Adipose tissue (tissue), 3 donors: ENCODE measurements around the gene PIGN. TPM values are rescaled to one million over a fixed set of nuclear protein-coding genes. Genes with fewer than 3 reads are reported as not detected.

ENCODE experiments used
- H3K27ac ChIP-seq: one replicate; pipeline ENCODE4 v1.5.1; 2013; ENCODE audit warnings: low read depth, low read length
- WGBS, 3 donors: extraction: QIAGEN DNeasy Blood & Tissue Kit; methylation state at CpG; one replicate each; pipeline ENCODE4 v1.1.7; 2013; 5-methylcytosine and 5-hydroxymethylcytosine counted together
- polyA plus RNA-seq, 3 donors: library from polyadenylated mRNA; stranded (reverse); fragments of 200-250 nt; gene quantifications; one replicate each; pipeline ENCODE4 v1.2.3, GENCODE V29; 2013
- donor health status: healthy with polysubstance abuse.
- donor health status: Bipolar disorder and iron deficiency.
- donor health status: healthy.

PIGN gene, protein sequence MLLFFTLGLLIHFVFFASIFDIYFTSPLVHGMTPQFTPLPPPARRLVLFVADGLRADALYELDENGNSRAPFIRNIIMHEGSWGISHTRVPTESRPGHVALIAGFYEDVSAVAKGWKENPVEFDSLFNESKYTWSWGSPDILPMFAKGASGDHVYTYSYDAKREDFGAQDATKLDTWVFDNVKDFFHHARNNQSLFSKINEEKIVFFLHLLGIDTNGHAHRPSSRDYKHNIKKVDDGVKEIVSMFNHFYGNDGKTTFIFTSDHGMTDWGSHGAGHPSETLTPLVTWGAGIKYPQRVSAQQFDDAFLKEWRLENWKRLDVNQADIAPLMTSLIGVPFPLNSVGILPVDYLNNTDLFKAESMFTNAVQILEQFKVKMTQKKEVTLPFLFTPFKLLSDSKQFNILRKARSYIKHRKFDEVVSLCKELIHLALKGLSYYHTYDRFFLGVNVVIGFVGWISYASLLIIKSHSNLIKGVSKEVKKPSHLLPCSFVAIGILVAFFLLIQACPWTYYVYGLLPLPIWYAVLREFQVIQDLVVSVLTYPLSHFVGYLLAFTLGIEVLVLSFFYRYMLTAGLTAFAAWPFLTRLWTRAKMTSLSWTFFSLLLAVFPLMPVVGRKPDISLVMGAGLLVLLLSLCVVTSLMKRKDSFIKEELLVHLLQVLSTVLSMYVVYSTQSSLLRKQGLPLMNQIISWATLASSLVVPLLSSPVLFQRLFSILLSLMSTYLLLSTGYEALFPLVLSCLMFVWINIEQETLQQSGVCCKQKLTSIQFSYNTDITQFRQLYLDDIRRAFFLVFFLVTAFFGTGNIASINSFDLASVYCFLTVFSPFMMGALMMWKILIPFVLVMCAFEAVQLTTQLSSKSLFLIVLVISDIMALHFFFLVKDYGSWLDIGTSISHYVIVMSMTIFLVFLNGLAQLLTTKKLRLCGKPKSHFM
- polyA plus RNA-seq: 1 to 10 TPM; 5.9 to 9.4 (median 8.0) TPM

GRCh38 chr18:62186774-62187542 lies at the start of gene PIGN, which contains the start of gene RELCH:
PIGN (minus strand) TSS chr18:62187056; CDS start chr18:62161353, 25,703 bp downstream.
RELCH (plus strand) TSS chr18:62187255; CDS start chr18:62187506, 251 bp downstream.
- no peak within 1 kb of the TSS for H3K27ac ChIP-seq
- 0 to 1% (median 0%) methylated on average over 55 of the region's 55 CpGs for WGBS, 3 donors

DNA sequence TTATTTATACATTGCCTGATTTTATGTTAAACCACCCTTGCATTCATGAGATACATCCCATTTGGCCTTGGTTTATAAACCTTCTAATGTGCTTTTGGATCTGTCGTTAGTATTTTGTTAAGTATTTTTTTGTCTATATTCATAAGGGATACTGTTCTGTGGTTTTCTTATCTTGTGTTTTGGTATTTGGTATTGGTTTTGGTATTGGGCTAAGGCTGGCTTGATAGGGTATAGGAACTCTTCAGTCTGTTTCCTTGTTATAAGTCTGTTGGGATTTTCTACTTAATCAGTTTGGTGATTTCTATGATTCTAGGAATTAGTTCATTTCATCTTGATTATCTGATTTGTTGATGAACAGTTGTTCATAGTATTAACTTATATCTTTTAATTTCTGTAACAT lies 49.4 kb upstream of the PIGN start:
- no peak overlapping the region for H3K27ac ChIP-seq
- 88 to 95% (median 92%) methylated on average over 1 of the region's 1 CpG for WGBS, 3 donors

DNA sequence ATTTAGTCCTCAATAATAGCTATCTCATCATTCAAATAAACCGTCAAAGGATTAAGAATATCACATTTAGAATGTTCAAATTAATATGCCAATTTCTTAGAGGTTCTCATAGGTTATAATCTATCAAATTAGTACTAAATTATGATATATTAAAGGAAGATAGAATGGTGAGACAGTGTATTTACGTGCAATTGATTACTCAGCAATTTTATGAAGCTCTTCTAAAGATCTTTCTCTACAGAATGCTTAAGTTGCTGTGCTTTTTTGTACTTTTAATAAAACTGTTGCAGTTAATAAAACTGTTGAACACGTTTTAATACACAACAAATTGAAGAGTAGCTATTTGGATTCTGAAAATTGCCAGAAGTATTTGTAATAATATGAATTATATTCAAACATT lies 39.2 kb upstream of the PIGN start:
- whole genome bisulfite sequencing, 3 donors: 96 to 97% (median 97%) methylated on average over 3 of the region's 3 CpGs
- H3K27ac ChIP-seq: no peak overlapping the region

DNA sequence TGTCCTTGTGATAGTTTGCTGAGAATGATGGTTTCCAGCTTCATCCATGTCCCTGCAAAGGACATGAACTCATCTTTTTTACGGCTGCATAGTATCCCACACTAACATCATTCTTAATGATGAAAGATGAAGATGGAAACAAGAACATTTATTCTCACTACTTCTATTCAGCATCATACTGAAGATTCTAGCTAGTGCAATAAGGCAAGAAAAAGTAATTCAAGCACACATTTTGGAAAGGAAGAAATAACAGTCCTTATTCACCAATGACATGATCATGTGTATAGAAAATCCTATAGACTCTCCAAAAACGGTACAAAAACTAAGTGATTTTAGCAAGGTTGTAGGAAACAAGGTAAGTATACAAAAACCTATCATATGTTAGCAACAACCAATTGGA lies 37.4 kb upstream of the PIGN start:
- no peak overlapping the region for H3K27ac ChIP-seq
- WGBS, 3 donors: 97 to 99% (median 98%) methylated on average over 2 of the region's 2 CpGs

- 79 to 85% (median 81%) methylated on average over 1 of the region's 1 CpG for WGBS, 3 donors
- H3K27ac ChIP-seq: no peak overlapping the region
These were observed 27.9 kb upstream of the PIGN start for GRCh38 chr18:62214790-62215189.

- no peak overlapping the region for H3K27ac ChIP-seq
These were observed 24.5 kb upstream of the PIGN start for GRCh38 chr18:62211325-62211828.

GRCh38 chr18:62210138-62210537 lies 23.3 kb upstream of the PIGN start:
- 97 to 100% (median 100%) methylated on average over 1 of the region's 1 CpG for whole genome bisulfite sequencing, 3 donors
- H3K27ac ChIP-seq: no peak overlapping the region

- H3K27ac ChIP-seq: no peak overlapping the region
These were observed 22.2 kb upstream of the PIGN start for GRCh38 chr18:62209046-62209445.

- H3K27ac ChIP-seq: no peak overlapping the region
- 86 to 96% (median 95%) methylated on average over 4 of the region's 4 CpGs for WGBS, 3 donors
These were observed 19.7 kb upstream of the PIGN start for GRCh38 chr18:62206593-62206992.

GRCh38 chr18:62205824-62206223 lies 19.0 kb upstream of the PIGN start:
- WGBS, 3 donors: 95 to 99% (median 98%) methylated on average over 4 of the region's 4 CpGs
- no peak overlapping the region for H3K27ac ChIP-seq

DNA sequence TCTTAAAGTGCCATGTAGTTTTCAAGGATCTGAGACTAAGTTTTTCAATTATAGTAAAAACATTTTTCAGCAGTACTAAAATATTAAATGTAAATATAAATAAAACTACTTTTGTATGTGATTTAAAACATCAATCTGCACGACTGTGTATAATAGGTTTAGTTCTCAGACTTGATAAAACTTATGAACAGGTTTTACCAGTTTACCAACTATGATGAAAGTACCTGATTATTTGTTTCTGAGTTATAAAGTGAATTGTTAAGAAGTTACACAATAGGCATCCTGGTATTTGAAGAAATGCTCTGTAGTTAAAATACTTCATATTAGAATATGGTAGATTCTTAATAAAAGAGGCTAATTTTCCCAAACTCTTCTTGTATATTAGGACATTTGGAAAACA lies 15.0 kb upstream of the PIGN start:
- no peak overlapping the region for H3K27ac ChIP-seq
- WGBS, 3 donors: 0 to 42% (median 41%) methylated on average over 1 of the region's 1 CpG

DNA sequence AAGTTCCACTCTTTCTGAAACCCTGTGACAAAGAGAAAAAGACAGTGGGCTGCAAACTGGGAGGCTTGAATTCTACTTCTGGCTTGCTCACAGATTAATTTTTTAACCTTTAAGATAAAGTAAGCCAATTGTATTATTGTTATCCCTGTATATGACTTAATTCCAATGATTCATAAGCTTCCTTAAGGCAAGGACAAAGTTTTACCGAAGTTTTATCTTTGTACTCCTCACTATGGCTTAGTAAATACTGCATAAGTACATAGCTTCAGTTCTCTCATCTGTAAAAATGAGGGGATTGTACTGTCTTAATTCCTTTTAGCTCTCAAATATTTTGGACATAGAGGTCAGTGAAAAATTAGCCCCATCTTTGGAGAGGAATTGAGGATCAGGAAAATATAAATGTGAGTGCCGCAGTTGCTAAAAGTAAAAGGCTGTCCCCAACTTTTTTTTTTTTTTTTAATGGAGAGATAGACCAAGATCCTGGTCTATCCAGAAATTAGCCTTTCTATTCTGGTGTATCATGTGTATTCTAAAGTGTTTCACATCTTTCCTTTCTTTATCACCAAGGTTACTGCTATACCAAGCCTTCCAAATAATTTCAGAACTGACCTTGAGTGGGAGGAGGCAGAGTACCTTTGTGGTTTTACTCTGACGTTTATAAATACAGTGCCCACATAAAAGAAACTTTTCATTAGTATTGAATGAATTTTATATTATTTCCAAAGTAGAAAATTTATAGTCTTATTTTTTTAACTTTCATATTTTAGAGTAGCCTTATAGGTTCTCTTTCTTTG lies 13.5 kb upstream of the PIGN start:
- H3K27ac ChIP-seq: no peak overlapping the region

DNA sequence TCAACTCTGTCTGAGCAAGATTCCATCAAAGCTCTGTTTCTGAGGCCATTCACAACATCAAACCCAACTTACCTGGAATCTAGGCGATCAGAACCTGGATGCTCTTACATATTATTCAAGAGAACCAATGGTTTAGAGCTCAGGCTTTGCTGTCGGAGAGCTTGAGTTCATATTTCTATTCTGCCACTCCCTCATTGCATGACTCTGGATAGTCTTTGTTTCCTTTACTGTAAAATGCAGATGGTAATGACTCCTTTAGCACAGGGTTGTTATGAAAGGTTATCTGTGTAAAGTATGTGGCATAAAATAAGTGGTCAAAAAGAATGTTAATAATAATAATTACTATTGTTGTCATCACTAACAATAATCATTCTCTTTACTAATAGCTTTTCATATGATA lies 12.8 kb upstream of the PIGN start:
- WGBS, 3 donors: 68 to 94% (median 92%) methylated on average over 2 of the region's 2 CpGs
- H3K27ac ChIP-seq: no peak overlapping the region

More for the DNA sequence above, 13.5 kb upstream of the PIGN start:
- 44 to 69% (median 67%) methylated on average over 3 of the region's 3 CpGs for WGBS, 3 donors

- WGBS, 3 donors: 33 to 56% (median 54%) methylated on average over 2 of the region's 2 CpGs
- no peak overlapping the region for H3K27ac ChIP-seq
These were observed 11.4 kb upstream of the PIGN start for GRCh38 chr18:62198259-62198658.

GRCh38 chr18:62196980-62197379 lies 10.1 kb upstream of the PIGN start:
- no peak overlapping the region for H3K27ac ChIP-seq

- WGBS, 3 donors: 93 to 96% (median 96%) methylated on average over 7 of the region's 7 CpGs
- H3K27ac ChIP-seq: no peak overlapping the region
These were observed 9.2 kb upstream of the PIGN start for GRCh38 chr18:62196079-62196478.

DNA sequence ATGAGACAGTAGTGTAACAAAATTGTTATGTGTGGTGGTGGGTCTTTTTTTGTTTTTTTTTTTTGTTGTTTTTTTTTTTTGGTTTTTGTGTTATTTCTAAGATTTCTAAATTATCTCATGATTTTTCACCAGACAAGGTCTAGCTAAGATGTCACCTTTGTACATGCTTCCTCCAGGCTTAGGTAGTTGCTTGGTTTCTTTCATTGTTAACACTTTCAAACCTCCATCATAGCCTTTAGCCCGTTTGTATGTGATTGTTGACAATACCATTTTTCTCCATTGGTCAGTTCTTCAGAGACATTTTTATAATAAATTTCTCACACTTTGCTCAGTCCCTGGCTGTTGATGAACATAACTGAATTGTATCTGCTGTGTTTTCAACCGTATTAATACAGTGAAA lies 2.4 kb upstream of the PIGN start:
- WGBS, 3 donors: 26 to 43% (median 41%) methylated on average over 2 of the region's 2 CpGs
- no peak overlapping the region for H3K27ac ChIP-seq
